D721Med (cell line): ENCODE results near the gene SLC13A2.
"Not testable (repeated sequence)": the region's sequence is repeated elsewhere in the genome, so short reads cannot be mapped to it uniquely, and the experiment has no call there.

Experiments
- DNase-seq: peaks from one replicate; pipeline ENCODE4 v3.0.0; 2011; ENCODE audit warnings: low spot score; ENCODE audit not compliant: insufficient read length
- FAIRE-seq: peaks from 2 replicates; lab custom pipeline; 2011; peaks lifted over from hg19 to GRCh38; lab: Jason Lieb, UNC
- TF ChIP-seq, protein P1 (sequence below): IDR thresholded peaks from 2 replicates; pipeline ENCODE4 v1.5.1; 2012; ENCODE audit warnings: mild to moderate bottlenecking, control low read depth; ENCODE audit not compliant: insufficient read depth; ENCODE audit errors: missing control alignments

SLC13A2 gene, protein sequence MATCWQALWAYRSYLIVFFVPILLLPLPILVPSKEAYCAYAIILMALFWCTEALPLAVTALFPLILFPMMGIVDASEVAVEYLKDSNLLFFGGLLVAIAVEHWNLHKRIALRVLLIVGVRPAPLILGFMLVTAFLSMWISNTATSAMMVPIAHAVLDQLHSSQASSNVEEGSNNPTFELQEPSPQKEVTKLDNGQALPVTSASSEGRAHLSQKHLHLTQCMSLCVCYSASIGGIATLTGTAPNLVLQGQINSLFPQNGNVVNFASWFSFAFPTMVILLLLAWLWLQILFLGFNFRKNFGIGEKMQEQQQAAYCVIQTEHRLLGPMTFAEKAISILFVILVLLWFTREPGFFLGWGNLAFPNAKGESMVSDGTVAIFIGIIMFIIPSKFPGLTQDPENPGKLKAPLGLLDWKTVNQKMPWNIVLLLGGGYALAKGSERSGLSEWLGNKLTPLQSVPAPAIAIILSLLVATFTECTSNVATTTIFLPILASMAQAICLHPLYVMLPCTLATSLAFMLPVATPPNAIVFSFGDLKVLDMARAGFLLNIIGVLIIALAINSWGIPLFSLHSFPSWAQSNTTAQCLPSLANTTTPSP

DNA sequence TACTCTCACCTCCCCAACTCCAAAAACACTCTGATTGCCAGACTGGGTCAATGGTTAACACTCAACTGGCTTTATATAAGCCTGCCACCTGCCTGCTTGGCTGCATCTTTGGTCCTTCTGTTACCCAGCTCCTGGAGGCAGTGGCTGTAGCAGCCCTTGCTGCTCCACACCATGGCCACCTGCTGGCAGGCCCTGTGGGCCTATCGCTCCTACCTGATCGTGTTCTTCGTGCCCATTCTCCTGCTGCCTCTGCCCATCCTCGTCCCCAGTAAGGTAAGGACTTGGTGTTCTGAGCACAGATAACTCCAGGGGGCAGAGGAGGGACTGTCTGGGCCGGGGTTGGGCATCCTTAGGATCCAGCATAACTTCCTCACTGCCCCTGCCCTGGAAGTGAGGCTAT lies at the start of gene SLC13A2:
Gene SLC13A2, plus strand, starts transcription at position 103 of the 400 bp plus-strand sequence. Its CDS starts 69 bp downstream, at position 172.
- TF ChIP-seq, protein P1, sequence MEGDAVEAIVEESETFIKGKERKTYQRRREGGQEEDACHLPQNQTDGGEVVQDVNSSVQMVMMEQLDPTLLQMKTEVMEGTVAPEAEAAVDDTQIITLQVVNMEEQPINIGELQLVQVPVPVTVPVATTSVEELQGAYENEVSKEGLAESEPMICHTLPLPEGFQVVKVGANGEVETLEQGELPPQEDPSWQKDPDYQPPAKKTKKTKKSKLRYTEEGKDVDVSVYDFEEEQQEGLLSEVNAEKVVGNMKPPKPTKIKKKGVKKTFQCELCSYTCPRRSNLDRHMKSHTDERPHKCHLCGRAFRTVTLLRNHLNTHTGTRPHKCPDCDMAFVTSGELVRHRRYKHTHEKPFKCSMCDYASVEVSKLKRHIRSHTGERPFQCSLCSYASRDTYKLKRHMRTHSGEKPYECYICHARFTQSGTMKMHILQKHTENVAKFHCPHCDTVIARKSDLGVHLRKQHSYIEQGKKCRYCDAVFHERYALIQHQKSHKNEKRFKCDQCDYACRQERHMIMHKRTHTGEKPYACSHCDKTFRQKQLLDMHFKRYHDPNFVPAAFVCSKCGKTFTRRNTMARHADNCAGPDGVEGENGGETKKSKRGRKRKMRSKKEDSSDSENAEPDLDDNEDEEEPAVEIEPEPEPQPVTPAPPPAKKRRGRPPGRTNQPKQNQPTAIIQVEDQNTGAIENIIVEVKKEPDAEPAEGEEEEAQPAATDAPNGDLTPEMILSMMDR: peak; percentile 30
- DNase-seq: no peak

DNA sequence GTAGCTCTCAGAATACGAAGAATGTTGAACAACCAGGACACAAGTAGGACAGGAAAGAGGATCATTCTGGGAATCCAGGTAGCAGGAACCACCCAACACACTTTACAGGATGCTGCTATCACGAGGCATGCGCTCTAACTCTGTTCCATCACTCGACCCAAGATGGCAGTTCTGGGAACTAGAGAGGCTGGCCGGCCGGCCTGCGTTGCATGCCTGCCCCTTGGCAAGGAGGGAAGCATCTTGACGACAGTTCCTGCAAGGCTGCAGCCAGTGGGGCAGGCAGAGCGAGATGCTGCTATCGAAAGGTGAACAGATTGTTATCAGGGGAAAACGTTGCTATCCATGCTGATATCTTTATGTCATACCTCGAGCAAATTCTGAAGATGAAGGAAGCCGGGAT lies 48.2 kb upstream of the SLC13A2 start:
- DNase-seq: no peak
- FAIRE-seq: no peak
- TF ChIP-seq, protein P1: no peak

More for the DNA sequence above, at the start of gene SLC13A2:
- FAIRE-seq: no peak

DNA sequence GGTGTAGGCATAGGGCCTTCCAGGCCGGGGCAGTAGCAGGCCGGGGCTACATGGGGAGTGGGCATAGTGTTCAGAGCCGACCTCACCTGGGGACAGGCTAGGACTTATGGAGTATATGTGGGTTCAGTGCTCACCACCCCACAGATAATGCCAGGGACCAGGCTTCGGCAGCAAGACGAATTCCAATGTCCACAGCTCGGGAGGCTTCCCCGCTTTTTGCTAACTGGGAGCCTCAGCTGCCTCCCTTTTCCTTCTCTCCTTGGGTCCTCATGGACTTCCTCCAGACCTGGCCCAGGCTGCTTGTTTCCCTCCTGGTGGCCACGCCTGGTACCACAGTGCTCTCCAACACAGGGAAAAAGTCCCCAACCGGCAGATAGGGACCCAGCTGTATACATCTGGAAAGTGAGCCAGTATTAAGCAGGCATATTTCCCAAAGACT lies 47.3 kb upstream of the SLC13A2 start:
- TF ChIP-seq, protein P1: no peak

DNA sequence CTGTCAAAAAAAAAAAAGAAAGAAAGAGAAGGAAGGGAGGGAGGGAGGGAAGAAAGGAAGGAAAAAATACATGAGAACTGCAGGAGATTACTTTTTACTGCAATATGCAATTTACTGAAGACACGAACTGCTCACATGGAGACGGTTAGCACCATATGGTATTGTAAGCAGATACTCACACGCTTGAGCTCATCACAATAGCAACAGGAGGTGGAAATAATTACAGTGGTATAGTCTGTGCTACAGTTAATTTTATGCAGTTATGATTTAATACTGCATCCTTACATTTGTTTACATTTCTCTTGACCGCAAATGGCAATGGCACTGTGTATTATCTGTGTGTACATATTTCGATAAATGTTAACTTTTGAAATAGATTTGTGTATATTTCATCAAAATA lies 46.1 kb upstream of the SLC13A2 start:
- no peak for FAIRE-seq

More for the DNA sequence above, 47.3 kb upstream of the SLC13A2 start:
- DNase-seq (no peak), FAIRE-seq (no peak)

DNA sequence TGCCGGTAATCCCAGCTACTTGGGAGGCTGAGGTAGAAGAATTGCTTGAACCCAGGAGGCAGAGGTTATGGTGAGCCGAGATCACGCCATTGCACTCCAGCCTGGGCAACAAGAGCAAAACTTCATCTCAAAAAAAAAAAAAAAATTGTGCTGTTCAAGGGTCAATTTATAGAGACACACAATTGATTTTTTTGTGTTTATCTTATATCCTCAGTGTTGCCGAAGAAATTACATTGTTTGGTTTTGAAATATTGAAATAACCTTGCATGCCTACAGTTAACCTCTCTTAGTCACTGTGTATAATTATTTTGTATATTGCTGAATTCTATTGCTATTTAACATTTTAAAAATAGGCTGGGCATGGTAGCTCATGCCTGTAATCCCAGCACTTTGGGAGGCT lies 45.5 kb upstream of the SLC13A2 start:
- not testable (repeated sequence) for DNase-seq, FAIRE-seq

More for the DNA sequence above, 46.1 kb upstream of the SLC13A2 start:
- DNase-seq: no peak
- TF ChIP-seq, protein P1: no peak

DNA sequence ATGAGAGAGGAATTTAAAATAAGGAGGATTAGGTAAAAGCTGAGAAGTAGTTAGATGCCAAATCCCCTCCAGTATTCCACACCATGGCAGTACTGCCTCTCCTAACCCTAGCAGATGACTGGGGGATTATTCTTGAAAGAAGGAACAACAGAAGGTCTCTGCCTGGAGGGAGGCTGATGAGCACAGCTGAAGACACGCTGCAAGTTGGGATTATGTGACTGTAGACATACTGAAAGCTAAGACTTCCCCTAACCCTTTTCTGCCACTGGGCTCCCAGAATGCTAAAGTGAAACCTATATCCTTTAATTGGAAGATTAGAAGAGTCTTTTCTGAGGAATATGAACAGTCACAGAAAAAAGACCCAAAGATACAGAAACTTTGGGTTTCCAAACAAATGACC lies 39.7 kb upstream of the SLC13A2 start:
- TF ChIP-seq, protein P1: no peak
- peak; percentile 36 for DNase-seq
- FAIRE-seq: peak; percentile 96

DNA sequence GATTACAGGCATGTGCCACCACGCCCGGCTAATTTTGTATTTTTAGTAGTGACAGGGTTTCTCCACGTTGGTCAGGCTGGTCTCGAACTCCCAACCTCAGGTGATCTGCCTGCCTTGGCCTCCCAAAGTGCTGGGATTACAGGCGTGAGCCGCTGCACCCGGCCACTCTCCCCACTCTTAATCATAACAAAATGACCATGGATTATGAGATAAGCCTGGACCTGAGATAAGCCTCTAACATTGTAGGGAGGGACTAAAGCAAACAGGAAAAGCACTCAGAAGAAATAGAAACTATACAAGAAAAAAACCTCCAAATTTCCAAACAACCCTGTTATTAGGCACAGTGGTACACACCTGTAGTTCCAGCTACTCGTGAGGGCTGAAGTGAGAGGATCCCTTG lies 39.1 kb upstream of the SLC13A2 start:
- not testable (repeated sequence) for FAIRE-seq

More for the DNA sequence above, 39.1 kb upstream of the SLC13A2 start:
- DNase-seq: not testable (repeated sequence)
